ENCODE data around the gene CLEC2B. TPM values are rescaled to one million over a fixed set of nuclear protein-coding genes. Genes with fewer than 3 reads are reported as not detected.

Gene CLEC2B
- total and polyA plus RNA-seq, 8 donors = 0.87 to 30.1 (median 9.6) TPM

DNA sequence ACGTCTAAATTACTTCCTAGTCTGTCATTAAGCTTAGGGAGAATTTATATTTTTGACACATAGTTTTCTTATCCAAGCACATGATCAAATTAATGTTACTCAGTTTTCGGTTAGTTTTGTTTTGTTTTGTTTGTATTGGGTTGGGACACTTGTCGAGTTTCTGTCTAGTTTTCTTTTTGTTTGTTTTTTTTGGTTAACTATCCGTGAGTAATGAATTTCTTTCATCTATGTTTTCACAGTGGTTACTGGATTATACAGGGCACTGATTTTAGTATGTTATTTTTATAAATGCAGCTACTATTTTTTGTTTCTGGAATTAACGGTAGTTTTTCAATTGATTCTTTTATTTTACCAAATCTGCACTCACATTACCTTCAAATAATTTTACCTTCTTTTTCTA, 39.2 kb downstream of the CLEC2B start:
- Histone ChIP-seq H3K9me3 (peaks cover 0 to 3% (median 0%) of the 10 kb centered on the region in 4 donors), H3K27me3 (no peaks in the 10 kb centered on the region), H3K4me1 (no peaks in the 10 kb centered on the region), H3K36me3 (no peaks in the 10 kb centered on the region), H3K4me3 (no peak overlapping the region), H3K27ac (no peak overlapping the region)
- TF ChIP-seq EP300 (IDR thresholded peaks at IDR 0.05) (no peak), POLR2AphosphoS5 (IDR thresholded peaks at IDR 0.05) (no peak), POLR2A (IDR thresholded peaks at IDR 0.05) (no peak)
- TF ChIP-seq, protein P1, sequence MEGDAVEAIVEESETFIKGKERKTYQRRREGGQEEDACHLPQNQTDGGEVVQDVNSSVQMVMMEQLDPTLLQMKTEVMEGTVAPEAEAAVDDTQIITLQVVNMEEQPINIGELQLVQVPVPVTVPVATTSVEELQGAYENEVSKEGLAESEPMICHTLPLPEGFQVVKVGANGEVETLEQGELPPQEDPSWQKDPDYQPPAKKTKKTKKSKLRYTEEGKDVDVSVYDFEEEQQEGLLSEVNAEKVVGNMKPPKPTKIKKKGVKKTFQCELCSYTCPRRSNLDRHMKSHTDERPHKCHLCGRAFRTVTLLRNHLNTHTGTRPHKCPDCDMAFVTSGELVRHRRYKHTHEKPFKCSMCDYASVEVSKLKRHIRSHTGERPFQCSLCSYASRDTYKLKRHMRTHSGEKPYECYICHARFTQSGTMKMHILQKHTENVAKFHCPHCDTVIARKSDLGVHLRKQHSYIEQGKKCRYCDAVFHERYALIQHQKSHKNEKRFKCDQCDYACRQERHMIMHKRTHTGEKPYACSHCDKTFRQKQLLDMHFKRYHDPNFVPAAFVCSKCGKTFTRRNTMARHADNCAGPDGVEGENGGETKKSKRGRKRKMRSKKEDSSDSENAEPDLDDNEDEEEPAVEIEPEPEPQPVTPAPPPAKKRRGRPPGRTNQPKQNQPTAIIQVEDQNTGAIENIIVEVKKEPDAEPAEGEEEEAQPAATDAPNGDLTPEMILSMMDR (IDR thresholded peaks at IDR 0.05) = no peak
- intact Hi-C loops (cut with DNase I; ENCODE audit: low total_unique reads) = no loop called here
- WGBS, 5 donors = 48 to 65% (median 58%) methylated on average over 5 of the region's 5 CpGs
- DNase-seq = no peak

DNA sequence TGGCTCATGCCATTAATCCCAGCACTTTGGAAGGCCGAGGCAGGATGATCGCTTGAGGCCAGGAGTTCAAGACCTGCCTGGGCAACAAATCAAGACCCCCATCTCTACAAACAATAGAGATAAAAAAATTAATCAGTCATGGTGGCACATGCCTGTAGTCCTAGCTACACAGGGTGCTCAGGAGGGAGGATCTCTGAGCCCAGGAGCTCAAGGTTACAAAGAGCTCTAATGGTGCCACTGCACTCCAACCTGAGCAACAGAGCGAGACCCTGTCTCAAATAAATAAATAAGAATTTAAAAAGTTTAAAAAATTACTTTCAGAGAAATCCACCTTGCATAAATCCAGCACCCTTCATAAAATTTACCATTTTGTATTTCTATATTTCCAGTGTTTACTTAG, 39.7 kb downstream of the CLEC2B start:
- Histone ChIP-seq H3K27me3 (no peaks in the 10 kb centered on the region), H3K4me1 (no peaks in the 10 kb centered on the region), H3K36me3 (no peaks in the 10 kb centered on the region), H3K27ac (no peak overlapping the region), H3K9me3 (peaks cover 0 to 3% (median 0%) of the 10 kb centered on the region in 4 donors), H3K4me3 (no peak overlapping the region)
- TF ChIP-seq POLR2A (IDR thresholded peaks at IDR 0.05) (no peak), POLR2AphosphoS5 (IDR thresholded peaks at IDR 0.05) (no peak), EP300 (IDR thresholded peaks at IDR 0.05) (no peak)
- TF ChIP-seq, protein P1 (IDR thresholded peaks at IDR 0.05) = no peak
- WGBS, 5 donors = 74 to 88% (median 79%) methylated on average over 3 of the region's 3 CpGs
- DNase-seq = no peak
- intact Hi-C loops (cut with DNase I; ENCODE audit: low total_unique reads) = no loop called here

DNA sequence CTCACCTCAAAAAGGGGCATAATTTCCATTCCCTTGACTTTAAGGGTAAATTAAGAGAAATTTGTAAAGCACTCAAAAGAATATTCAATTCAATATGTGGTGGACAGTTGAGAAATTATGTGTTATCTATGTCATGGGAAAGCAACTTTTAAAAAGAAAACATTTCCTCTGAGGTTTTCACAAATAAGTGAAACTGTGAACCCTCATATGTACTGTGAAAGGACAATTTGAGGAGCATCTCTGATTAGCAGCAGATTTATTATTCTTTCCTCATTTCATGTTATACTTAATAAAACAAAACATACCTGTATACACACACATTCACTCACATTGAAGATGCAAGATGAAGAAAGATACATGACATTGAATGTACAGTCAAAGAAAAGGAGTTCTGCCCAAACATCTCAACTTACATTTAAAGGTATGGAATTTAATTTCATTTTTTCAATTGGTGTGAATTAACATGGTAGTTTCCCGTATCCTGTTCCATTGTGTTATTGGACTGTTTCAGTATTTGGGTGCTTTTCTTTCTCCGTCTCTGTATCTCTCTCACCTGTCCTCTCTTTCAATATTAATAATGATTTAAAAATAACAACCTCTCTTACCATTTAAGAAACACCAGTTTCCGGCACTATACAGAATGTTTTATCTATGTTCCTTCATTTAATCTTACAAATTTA, 41.8 kb downstream of the CLEC2B start, which contains the start of gene KLRF1:
Gene KLRF1 (plus strand): TSS at position 273 of the 680 bp plus-strand sequence. CDS start 64 bp downstream, at position 337.
- no peaks in the 10 kb centered on the region for H3K27me3 ChIP-seq
- DNase-seq = no peak
- no peaks in the 10 kb centered on the region for H3K36me3 ChIP-seq
- TF ChIP-seq POLR2A (IDR thresholded peaks at IDR 0.05) = no peak
- no peak for TF ChIP-seq EP300 (IDR thresholded peaks at IDR 0.05)
- TF ChIP-seq, protein P1 (IDR thresholded peaks at IDR 0.05) = no peak
- TF ChIP-seq POLR2AphosphoS5 (IDR thresholded peaks at IDR 0.05) = no peak
- no peaks in the 10 kb centered on the region for H3K4me1 ChIP-seq
- no peak within 1 kb of the TSS for H3K4me3 ChIP-seq
- WGBS, 5 donors = 80 to 85% (median 83%) methylated on average over 3 of the region's 3 CpGs
- intact Hi-C loops (cut with DNase I; ENCODE audit: low total_unique reads) = no loop called here
- H3K27ac ChIP-seq = no peak within 1 kb of the TSS
- no peaks in the 10 kb centered on the region for H3K9me3 ChIP-seq

DNA sequence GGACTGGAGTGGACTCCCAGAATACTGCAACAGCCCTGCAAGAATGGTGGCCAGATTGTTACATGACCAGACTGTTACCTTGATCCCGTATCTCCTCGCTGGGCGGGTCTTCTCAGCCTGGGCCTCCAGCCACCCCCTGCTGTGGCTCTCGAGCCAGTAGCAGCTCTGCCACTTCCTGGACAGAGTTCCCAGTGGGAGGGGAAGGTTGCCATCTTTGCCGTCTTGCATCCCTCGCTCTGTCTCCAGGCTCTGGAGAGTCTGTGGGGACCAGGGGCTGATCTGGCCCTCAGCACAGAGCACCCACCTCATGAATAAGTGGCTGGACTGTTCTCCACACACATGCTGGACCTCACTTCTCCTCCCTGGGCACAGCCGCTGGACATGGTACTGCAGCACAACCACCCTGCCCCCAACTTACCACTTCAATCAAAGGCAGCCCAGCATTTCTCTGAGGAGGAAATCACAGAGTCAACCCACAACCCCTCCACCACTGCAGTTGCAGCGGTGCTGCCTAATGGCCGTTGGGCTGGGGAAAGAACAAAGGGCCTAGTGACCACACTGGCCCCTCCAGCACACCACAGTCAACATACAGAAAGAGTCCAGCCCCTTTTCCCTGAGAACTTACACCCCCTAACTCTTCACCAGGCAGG, 48.7 kb downstream of the CLEC2B start:
- no peak overlapping the region for H3K27ac ChIP-seq
- TF ChIP-seq, protein P1 (IDR thresholded peaks at IDR 0.05) = no peak
- TF ChIP-seq EP300 (IDR thresholded peaks at IDR 0.05) = no peak
- TF ChIP-seq POLR2A (IDR thresholded peaks at IDR 0.05) = no peak
- TF ChIP-seq POLR2AphosphoS5 (IDR thresholded peaks at IDR 0.05) = no peak
- H3K27me3 ChIP-seq = peaks cover 0 to 7% (median 0%) of the 10 kb centered on the region in 3 donors
- 83 to 89% (median 84%) methylated on average over 9 of the region's 9 CpGs for WGBS, 5 donors
- no peaks in the 10 kb centered on the region for H3K4me1 ChIP-seq
- no peaks in the 10 kb centered on the region for H3K36me3 ChIP-seq
- no peak for DNase-seq
- no peaks in the 10 kb centered on the region for H3K9me3 ChIP-seq
- intact Hi-C loops (cut with DNase I; ENCODE audit: low total_unique reads) = no loop called here
- H3K4me3 ChIP-seq = no peak overlapping the region
